Measurements from ENCODE around the gene MRPL44.
A peak's percentile ranks its signal among the peaks of the same experiment; 100 is the strongest.
"Not testable (repeated sequence)": the region's sequence is repeated elsewhere in the genome, so short reads cannot be mapped to it uniquely, and the experiment has no call there.

MRPL44 gene

GRCh38 chr2:223935459-223936125, 21.7 kb upstream of the MRPL44 start:
- no peak for DNase-seq (ENCODE audit: low read depth in 2 of 2, low spot score in 1 of 2)

DNA sequence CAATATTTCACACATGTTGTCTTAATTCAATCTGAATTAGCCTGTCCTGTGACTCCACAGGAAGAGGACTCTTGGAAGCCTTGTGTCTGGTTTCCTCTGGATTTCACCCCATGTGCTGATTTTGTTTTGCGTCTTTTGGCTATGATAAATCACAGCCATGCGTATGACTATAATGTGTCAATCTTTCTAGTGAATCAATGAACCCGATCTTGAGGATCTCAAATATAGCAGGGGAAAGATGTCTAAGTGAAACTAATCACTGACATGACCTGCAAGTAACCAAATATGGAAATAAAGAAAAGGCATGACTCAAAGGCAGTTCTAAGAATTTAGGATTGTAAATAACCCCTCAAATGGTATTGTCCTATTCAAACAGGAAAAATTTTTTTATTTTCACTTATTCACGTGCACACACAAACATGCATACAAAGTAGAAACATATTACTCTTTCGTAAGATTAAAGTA, 20.4 kb upstream of the MRPL44 start:
- no peak for DNase-seq (ENCODE audit: low read depth in 2 of 2, low spot score in 1 of 2)

- DNase-seq (ENCODE audit: low read depth in 2 of 2, low spot score in 1 of 2) = no peak
Measured at GRCh38 chr2:223937535-223937934, 19.7 kb upstream of the MRPL44 start.

GRCh38 chr2:223939438-223939837, 17.8 kb upstream of the MRPL44 start:
- not testable (repeated sequence) for DNase-seq (ENCODE audit: low read depth in 2 of 2, low spot score in 1 of 2)

DNA sequence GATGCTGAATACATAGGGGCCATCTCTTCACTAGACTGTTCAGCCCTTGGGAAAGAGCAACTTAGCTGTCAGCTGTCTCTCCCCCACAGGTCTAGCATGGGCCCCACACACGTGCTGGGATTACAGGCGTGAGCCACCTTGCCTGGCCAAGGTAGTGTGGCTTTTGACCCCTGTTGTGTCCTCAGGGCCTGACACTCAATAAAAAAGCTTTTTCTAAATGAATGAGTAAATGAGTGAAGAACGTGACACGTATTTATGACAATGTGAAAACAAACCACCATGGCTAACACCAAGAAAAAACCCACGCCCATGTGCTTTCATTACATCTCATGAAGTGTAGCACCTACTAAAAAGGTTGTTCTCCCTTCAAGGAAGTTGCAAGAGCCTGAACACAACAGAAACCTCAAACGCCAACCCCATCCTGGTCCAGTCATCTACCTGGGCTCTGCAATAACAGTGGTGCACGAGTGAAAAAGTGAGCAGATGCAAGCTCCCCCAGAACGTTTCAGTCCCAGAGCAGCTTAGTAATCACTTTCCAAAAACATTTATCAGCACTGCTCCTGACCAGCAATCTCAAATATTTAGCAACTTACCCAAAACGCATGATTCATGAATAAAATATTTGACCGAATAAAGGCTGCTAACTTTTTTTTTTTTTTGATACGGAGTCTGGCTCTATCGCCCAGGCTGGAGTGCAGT, 15.5 kb upstream of the MRPL44 start:
- DNase-seq (ENCODE audit: low read depth in 2 of 2, low spot score in 1 of 2) = no peak

DNA sequence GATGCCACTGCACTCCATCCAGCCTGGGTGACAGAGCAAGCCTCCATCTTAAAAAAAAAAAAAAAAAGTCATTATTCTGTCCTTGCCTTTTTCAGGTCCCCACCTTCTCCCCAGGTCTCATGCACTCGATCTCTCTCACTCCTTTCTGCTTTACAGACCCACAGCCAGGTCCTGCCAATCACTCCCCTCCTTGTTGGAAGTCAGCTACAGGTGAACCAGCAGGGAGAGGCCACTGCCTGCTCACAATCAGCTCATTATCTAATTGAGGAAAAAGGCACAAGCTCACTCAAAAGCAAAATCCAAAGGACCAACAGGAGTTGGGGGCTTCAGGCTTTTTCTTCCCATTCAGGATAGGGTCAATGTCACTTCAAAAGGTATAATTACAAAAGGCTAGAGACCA, 14.1 kb upstream of the MRPL44 start:
- DNase-seq (ENCODE audit: low read depth in 2 of 2, low spot score in 1 of 2) = no peak

GRCh38 chr2:223943561-223944008, 13.7 kb upstream of the MRPL44 start:
- no peak for DNase-seq (ENCODE audit: low read depth in 2 of 2, low spot score in 1 of 2)

DNA sequence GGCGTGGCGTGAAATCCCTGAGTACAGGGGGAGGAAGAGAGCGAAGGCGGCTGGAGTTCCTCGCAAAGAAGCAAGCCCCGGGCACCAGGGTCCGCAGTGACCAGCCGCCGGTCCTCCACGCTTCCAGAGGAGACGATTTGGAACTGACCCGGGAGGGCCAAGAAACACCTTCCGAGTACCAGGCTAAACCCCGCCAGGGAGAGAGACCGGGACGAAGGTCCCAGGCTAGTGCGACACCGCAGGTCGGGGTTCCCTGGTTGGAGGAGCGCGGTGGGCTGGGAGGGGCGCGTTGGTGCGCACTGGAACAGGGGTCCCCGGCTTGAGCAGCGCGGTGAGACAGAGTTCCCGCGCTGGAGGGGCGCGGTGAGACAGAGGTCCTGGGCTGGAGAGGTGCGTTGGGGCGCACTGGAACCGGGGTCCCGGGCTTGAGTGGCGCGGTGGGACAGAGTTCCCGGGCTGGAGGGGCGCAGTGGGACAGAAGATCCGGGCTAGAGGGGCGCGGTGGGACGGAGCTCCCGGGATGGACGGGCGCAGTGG, 13.0 kb upstream of the MRPL44 start:
- no peak for DNase-seq (ENCODE audit: low read depth in 2 of 2, low spot score in 1 of 2)

DNA sequence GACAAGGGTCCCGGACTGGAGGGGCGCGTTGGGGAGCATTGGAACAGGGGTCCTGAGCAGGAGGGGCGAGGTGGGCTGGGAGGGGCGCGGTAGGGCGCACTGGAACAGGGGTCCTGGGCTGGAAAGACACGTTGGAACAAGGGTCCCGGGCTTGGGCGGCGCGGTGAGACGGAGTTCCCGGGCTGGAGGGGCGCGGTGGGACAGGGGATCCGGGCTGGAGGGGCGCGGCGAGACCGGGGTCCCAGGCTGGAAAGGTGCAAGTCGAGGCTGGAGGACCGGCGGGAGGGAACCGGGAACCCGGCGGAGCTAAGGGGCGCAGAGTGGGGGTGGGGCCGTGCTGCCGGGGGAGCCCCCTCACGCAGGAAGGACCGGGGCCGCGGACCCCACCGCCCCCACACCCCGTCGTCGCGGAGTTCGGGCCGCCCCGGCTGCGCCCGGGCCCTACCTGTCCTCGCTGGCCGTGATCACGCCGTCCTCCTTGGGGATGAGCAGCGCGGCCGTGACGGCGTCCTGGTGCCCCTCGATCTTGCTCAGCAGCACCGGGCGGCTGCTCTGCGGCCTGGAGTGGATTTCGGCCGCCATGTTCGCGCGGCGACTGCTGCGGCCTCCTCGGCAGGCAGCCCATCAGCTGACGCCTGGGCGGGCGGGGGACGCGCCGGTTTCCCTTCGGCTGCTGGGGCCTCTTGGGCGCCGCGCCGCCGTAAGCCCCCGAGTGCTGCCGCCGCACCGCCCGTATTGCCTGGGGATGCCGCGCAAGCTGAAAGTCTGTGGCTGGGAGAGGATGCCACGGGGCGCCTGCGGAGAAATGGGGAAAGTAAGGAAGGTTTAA, 12.3 kb upstream of the MRPL44 start, which contains the start of gene WDFY1:
Gene WDFY1, minus strand, starts transcription at position 633 of the 829 bp plus-strand sequence. Its CDS starts 51 bp downstream, at position 582.
- peak; percentile 58 to 61 for DNase-seq (ENCODE audit: low read depth in 2 of 2, low spot score in 1 of 2)

- no peak for DNase-seq (ENCODE audit: low read depth in 2 of 2, low spot score in 1 of 2)
Measured at GRCh38 chr2:223945755-223946154, 11.5 kb upstream of the MRPL44 start.

GRCh38 chr2:223947711-223948205, 9.5 kb upstream of the MRPL44 start:
- no peak for DNase-seq (ENCODE audit: low read depth in 2 of 2, low spot score in 1 of 2)

- no peak for DNase-seq (ENCODE audit: low read depth in 2 of 2, low spot score in 1 of 2)
Measured at GRCh38 chr2:223949241-223949840, 7.9 kb upstream of the MRPL44 start.

DNA sequence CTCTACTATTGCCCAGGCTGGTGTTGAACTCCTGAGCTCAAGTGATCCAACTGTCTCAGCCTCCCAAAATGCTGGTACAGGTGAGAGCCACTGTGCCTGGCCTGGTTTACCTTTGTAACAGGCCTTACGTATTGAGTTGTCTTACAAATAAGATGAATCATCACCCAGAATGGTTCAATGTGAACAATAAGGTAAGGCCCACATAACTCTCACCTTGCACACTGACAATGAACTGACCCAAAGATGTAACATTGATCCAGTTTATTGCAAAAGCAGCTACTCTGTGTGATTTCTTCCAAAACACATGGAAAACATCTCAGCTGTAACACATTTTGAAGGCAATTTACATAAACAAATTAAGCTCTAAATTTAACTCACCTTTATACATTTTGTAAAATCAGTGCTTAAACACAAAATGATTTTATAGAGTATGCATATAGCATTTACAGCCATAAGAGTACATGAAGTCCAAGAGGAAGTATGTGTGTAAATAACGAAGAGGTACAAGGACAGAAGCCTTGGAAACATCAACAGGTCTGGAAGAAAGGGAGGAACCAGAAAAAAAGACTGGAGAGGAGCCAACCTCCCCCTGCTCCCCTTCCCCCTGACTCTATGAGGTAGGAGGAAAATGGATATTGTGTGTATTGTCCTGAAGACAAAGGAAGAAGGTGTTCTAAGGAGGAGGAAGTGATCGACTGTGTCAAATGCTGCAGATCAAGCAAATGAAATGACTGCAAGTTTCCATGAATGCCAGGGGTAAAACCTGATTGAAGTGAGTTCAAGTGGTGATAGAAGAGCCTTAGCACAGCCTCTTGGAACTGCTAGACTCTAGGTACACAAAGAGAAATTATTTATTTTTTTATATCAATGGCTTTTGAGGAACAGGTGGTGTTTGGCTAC, 6.6 kb upstream of the MRPL44 start:
- no peak for DNase-seq (ENCODE audit: low read depth in 2 of 2, low spot score in 1 of 2)

DNA sequence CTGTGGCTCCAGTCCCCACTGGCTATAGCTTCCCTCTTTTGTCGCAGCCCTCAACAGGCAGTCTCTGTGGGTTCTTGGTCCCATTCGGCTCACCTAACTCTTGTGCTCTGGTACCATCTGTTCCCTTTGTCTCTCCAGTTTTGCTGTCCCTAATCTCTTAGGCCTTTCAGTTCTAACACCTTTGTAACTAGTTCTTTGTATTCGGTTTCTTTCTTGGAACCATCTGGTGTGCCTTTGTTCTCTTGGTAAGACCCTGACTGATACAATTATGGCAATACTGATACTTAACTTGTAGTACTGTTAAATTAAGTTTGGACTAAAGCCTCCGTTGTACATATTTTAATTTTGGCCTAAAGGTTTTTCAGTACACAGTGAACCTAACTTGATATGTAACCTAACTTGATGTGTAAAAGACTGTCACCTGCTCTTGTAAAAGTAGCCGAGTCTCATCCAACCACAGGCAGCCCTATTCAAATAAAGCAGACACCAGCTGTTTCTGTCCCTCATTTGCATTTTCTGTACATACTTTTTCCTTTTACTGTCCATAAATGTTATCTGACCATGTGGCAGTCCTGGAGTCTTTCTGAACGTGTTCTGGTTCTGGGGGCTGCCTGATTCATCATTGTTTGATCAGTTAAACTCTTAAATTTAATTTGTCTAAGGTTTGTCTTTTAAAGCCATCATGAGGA, 4.8 kb upstream of the MRPL44 start:
- DNase-seq (ENCODE audit: low read depth in 2 of 2, low spot score in 1 of 2) = no peak

DNA sequence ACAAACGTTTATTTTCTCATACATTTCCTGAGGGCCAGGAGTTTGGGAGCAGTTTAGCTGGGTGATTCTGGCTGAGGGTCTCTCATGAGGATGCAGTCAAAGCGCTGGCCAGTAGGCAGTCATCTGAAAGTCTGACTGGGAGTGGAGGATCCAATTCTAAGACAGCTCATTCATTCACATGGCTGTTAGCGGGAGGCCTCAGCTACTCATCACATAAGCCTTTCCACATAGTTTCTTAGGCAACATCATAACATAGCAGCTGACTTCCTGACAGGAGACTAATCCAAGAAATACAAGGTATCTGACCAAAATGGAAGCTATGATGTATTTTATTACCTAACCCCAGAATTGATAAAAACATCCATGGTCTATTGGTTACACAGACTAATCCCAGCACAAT, 2.9 kb upstream of the MRPL44 start:
- DNase-seq (ENCODE audit: low read depth in 2 of 2, low spot score in 1 of 2) = no peak

GRCh38 chr2:223956300-223956699, 963 bp upstream of the MRPL44 start:
- no peak for DNase-seq (ENCODE audit: low read depth in 2 of 2, low spot score in 1 of 2)

DNA sequence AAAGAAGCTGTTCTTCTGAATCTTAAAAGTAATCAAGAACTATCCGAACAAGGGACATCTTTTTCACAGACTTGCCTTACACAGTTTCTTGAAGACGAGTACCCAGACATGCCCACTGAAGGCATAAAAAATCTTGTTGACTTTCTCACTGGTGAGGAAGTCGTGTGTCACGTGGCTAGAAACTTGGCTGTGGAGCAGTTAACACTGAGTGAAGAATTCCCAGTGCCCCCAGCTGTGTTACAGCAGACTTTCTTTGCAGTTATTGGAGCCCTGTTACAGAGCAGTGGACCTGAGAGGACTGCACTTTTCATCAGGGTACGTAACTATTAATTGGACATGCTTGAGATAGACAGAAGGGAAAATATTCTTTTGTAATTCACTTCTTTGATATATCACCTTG, 2.4 kb downstream of the MRPL44 start:
- no peak for DNase-seq (ENCODE audit: low read depth in 2 of 2, low spot score in 1 of 2)

- no peak for DNase-seq (ENCODE audit: low read depth in 2 of 2, low spot score in 1 of 2)
Measured at GRCh38 chr2:223967981-223968380, 10.7 kb downstream of the MRPL44 start.

DNA sequence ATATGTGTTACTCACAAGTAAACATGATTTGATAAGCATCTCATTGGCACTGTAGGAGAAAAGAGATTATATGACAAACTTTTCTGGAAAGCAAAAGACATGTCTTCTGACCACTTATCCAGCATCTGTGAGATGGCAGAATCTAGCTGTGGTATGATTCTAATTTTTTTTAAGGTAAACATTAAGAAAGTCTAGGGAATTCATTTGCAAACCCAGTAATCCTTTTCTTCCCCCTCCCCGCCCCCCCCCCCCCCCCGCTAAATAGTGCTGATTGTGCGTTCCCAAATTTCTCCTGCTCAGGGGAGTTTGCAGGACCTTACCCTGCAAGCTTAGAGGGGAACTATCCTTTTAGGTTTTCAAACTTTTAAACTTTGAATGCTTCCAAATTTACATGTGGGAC, 12.1 kb downstream of the MRPL44 start:
- no peak for DNase-seq (ENCODE audit: low read depth in 2 of 2, low spot score in 1 of 2)

Measured in stimulated activated CD8-positive, alpha-beta memory T cell treated with anti-CD3 and anti-CD28 coated beads, Interleukin-4, amount 100 ng/mL, for 1 hour (primary cell).